Stimulated activated naive CD8-positive, alpha-beta T cell treated with anti-CD3 and anti-CD28 coated beads, Interleukin-15, amount 100 ng/mL, for 72 hours (primary cell): Measurements from ENCODE around the gene MAK.
"Not testable (repeated sequence)": the region's sequence is repeated elsewhere in the genome, so short reads cannot be mapped to it uniquely, and the experiment has no call there.

Experiments used
- ATAC-seq: fragments of 150-1000 bp; cut with Tn5 transposase; 2 replicates; pipeline ENCODE4 v1.10.0; 2021; ENCODE audit warnings: mild to moderate bottlenecking, moderate library complexity
- DNase-seq, 2 donors: peaks; one replicate each; pipeline ENCODE4 v3.0.0; 2021 to 2022
- H3K27ac Mint-ChIP-seq, 2 donors: one replicate each; pipeline ENCODE4 v1.8.0; 2022; ENCODE audit warnings: mild to moderate bottlenecking in 2 of 2, mixed read lengths in 2 of 2, moderate library complexity in 2 of 2
- H3K27me3 Mint-ChIP-seq: one replicate; pipeline ENCODE4 v1.8.0; 2022; ENCODE audit warnings: mixed read lengths
- H3K4me1 Mint-ChIP-seq: one replicate; pipeline ENCODE4 v1.8.0; 2022; ENCODE audit warnings: mild to moderate bottlenecking, mixed read lengths
- H3K4me3 Mint-ChIP-seq, 2 donors: one replicate each; pipeline ENCODE4 v1.8.0; 2022; ENCODE audit warnings: mild to moderate bottlenecking in 2 of 2, mixed read lengths in 2 of 2, moderate library complexity in 1 of 2
- H3K9me3 Mint-ChIP-seq, 2 donors: one replicate each; pipeline ENCODE4 v1.8.0; 2022; ENCODE audit warnings: mixed read lengths in 2 of 2

MAK gene

DNA sequence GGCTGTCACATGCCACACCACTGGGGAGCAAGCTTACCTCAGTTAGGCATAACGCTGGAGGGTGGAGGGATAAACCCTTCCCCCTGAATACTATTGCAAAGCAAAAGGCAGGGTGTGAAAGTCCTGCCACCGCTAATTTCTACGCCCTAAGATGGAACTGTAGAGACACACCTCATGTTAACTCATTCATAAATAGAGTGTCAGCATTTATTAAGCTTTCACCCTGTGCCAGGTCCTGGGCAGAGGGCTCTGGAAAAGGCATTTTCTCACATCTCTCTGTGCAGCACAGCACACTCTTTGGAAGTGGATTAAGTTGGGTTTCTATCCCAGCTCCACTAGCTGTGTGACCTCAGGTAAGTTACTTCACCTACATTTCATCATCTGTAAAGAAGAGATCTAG is 68.9 kb downstream of the MAK start:
- H3K9me3 Mint-ChIP-seq: no peaks in the 10 kb centered on the region
- DNase-seq (no peak), ATAC-seq (no peak)
- H3K4me3 Mint-ChIP-seq: no peak overlapping the region
- peak overlapping the region in 1 of 2 donors; percentile 65 for H3K27ac Mint-ChIP-seq
- H3K27me3 Mint-ChIP-seq: no peaks in the 10 kb centered on the region
- H3K4me1 Mint-ChIP-seq: no peaks in the 10 kb centered on the region

DNA sequence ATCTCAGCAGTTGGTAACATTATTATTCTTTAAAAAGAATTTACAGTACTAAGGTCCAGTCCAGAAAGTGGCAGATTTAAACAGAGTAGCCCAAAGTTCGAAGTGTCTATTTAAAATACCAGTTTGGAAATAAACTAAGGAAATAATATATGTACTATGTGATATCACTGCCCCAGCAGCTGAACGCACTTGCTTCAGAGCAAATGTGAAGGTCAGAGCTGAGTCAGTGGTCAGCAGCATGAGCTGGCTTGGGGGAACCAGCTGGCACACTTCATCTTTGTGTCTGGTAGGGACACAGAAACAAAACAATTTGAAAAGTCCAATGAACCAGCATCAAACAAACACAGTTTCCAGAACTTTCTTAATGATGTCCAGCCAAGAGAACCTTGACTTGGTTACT is 75.3 kb downstream of the MAK start:
- H3K4me1 Mint-ChIP-seq: peaks cover 19% of the 10 kb centered on the region
- no peak for ATAC-seq
- H3K27ac Mint-ChIP-seq: no peak overlapping the region
- no peaks in the 10 kb centered on the region for H3K9me3 Mint-ChIP-seq
- no peak overlapping the region for H3K4me3 Mint-ChIP-seq
- H3K27me3 Mint-ChIP-seq: no peaks in the 10 kb centered on the region
- no peak for DNase-seq

DNA sequence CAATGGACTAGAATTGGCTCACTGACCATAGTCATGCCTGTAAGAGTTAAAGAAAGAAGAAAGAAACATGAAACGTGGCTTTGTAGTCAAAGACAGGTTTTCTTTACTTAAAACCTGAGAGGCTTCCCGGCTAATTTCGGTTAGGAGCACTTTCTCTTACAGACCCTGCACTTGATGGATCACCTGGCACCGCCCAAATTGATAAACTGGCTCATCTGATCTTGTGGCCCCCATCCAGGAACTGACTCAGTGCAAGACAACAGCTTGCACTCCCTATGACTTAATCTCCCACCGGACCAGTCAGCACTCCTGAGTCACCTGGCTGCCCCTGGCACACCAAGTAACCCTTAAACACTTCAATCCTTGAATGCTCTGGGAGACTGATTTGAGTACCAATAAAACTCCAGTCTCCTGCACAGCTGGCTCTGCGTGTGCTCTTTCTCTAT is 78.4 kb downstream of the MAK start:
- H3K4me3 Mint-ChIP-seq: no peak overlapping the region
- peak overlapping the region in 1 of 2 donors; percentile 82 for H3K27ac Mint-ChIP-seq
- H3K27me3 Mint-ChIP-seq: no peaks in the 10 kb centered on the region
- ATAC-seq (no peak), DNase-seq (no peak)
- no peaks in the 10 kb centered on the region for H3K9me3 Mint-ChIP-seq
- H3K4me1 Mint-ChIP-seq: peaks cover 35% of the 10 kb centered on the region

DNA sequence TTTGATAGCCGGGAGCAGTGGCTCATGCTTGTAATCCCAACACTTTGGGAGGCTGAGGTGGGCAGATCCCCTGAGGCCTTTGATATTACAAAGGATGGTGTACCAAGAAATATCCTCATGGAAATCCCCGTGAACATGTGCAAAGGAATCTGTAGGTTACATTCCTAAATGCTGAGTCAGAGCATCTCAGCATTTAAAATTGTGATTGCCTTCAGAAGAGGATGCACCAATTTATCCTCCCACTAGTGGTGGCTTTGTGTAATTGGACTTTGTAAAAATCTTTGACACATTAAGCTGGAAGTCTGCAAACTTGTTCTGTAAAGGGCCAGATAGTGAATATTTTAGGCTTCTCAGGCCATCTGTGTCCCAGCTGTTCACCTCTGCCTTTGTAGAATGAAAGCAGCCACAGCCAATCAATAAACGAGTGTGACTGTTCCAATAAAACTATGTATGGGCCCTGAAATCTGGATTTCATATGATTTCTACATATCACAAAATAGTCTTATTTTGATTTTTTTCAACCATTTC is 79.0 kb downstream of the MAK start:
- ATAC-seq (peak; percentile 62), DNase-seq (no peak)
- Mint-ChIP-seq H3K4me1 (peaks cover 41% of the 10 kb centered on the region), H3K27me3 (no peaks in the 10 kb centered on the region), H3K9me3 (no peaks in the 10 kb centered on the region), H3K27ac (no peak overlapping the region), H3K4me3 (no peak overlapping the region)

DNA sequence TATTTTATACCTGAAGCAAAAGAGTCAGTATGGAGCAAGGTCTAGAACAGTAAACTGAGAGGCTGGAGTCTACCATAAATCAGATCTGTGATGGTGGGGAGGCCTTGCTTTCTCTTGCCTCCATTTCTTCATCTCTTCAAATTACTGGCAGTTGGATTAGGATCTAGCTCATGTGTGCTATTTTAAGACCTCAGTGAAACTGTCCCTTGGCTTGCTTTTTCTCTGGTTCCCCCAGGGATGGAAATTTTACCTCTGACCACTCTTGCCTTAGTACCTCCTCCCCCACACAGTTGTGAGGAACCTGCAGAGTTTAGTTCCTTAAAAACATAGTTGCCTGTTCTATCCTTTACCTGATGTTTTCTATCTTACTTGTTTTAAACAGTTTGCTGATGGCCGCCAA is 82.3 kb downstream of the MAK start:
- H3K27me3 Mint-ChIP-seq: no peaks in the 10 kb centered on the region
- H3K27ac Mint-ChIP-seq: no peak overlapping the region
- no peak overlapping the region for H3K4me3 Mint-ChIP-seq
- ATAC-seq (no peak), DNase-seq (no peak)
- H3K4me1 Mint-ChIP-seq: peaks cover 50% of the 10 kb centered on the region
- no peaks in the 10 kb centered on the region for H3K9me3 Mint-ChIP-seq

DNA sequence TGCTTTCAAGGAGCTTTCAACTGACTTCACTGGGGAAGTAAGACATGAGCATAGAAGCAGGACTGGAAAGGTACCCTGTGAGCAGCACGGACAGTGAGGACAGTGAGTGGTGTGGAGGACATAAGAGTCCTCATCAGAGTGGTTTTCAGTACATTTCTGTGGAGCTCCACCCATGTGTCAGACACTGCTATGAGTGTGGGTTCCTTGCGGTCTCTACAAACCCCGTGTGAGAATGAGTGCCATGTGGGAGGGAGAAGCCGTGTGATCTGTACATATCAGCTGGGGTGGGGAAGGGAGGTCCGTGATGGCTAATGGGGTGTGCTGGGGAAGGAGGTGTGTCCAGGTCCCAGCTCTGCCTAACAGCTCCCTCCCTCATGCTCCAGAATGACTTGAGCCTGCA is 86.6 kb downstream of the MAK start:
- peaks cover 52% of the 10 kb centered on the region for H3K4me1 Mint-ChIP-seq
- not testable (repeated sequence) for H3K9me3 Mint-ChIP-seq, H3K27me3 Mint-ChIP-seq, ATAC-seq, DNase-seq, H3K27ac Mint-ChIP-seq, H3K4me3 Mint-ChIP-seq

DNA sequence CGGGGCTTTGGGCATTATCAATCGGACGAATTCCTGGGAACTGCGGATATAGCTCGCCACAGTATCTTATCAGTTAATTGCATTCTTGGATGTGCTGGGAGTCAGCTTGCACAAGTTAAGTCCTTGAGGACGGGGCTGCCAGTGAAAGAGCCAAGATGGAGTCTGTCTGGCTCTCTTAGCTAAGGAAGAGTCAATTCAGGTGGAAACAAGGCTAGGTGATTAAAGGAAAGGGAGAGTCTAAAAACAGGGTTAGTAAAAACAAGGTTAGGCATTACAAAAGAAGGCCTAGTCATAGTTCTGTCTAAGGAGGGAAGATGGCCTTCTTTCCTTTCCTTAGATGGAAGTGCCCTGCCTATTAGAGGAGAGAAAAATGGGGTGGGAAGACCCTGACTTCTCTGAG is 87.8 kb downstream of the MAK start:
- not testable (repeated sequence) for DNase-seq, H3K27me3 Mint-ChIP-seq, H3K9me3 Mint-ChIP-seq, H3K4me3 Mint-ChIP-seq, ATAC-seq, H3K27ac Mint-ChIP-seq
- peaks cover 46% of the 10 kb centered on the region for H3K4me1 Mint-ChIP-seq

DNA sequence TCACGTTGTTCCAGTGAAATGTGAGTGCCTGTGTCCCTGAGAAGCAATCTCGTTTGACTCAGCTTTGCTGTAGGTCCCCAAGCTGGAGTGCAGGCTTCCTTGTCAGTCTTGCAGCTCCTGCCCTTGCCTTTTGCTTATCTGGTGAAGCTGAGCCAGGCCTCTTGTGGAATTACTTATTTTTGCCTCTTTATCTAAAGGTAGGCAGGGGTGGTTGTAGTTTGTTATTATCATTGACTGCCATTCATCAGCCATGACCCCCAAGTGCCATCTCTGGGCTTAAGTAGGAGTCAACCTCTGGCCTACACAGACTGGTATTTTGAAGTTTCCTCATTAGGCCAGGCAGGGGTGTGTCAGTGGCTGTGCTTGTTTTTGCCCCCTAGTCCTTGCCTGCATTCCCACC is 88.6 kb downstream of the MAK start:
- Mint-ChIP-seq H3K4me3 (no peak overlapping the region), H3K9me3 (no peaks in the 10 kb centered on the region), H3K27me3 (no peaks in the 10 kb centered on the region), H3K4me1 (peaks cover 37% of the 10 kb centered on the region), H3K27ac (no peak overlapping the region)
- DNase-seq (no peak), ATAC-seq (no peak)

DNA sequence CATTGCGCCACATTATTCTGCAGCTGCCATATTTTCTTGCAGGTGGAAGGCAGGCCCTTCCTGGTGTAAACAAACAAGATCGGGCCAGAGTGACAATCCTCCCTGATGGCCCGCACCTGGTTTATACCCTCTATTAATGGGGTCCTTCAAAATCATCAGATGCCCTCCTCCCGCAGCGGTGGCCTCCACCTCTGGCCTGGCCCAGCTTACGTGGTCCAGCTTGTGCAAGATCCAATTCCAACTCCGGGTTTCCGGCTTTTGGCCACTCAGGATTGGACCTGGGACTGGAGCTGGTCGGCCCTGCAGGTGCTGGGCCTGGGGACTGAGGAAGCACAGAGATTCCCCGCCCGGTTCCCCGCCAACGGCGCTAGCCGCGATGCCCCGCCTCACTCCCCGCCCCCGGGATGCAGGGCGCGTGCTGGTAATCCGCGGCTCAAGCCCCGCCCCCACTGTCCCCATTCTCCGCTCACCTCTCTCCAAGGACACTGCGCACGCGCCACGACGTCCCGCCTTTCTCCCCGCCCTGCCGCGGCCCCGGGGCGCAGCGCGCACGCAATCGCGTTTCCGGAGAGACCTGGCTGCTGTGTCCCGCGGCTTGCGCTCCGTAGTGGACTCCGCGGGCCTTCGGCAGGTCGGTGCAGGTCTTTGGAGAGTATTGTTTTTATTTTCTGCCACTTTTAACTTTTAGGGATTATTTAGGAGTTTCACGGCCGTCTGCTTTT is 90.9 kb downstream of the MAK start, which contains the start of gene TMEM14B:
TSS of gene TMEM14B (plus strand) at position 555 of the 722 bp plus-strand sequence. CDS start 1,441 bp downstream, outside the sequence.
- no peaks in the 10 kb centered on the region for H3K9me3 Mint-ChIP-seq
- peak within 1 kb of the TSS; percentile 95 to 97 for H3K27ac Mint-ChIP-seq
- peak; percentile 95 for ATAC-seq
- H3K4me3 Mint-ChIP-seq: peak within 1 kb of the TSS; percentile 88 to 93
- peak; percentile 99 for DNase-seq
- peaks cover 25% of the 10 kb centered on the region for H3K4me1 Mint-ChIP-seq
- H3K27me3 Mint-ChIP-seq: no peaks in the 10 kb centered on the region

DNA sequence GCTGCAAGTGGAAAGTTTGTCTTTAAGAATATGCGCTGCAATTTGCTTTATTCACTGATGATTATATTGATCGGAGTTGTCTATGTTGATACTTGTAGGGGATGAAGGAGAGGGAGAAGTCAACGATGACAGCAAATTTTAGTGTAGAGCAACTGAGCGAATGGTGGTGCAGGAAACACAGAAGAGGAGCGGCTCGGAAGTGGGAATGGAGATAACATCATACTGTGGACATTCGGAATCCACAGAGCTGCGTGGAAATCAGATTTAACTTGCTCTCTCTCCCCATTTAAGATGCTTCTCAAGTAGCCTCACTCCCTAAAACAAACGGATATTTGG is 91.5 kb downstream of the MAK start:
- peaks cover 25% of the 10 kb centered on the region for H3K4me1 Mint-ChIP-seq
- H3K27me3 Mint-ChIP-seq: no peaks in the 10 kb centered on the region
- no peak for ATAC-seq
- no peaks in the 10 kb centered on the region for H3K9me3 Mint-ChIP-seq
- DNase-seq: no peak
- H3K4me3 Mint-ChIP-seq: peak overlapping the region; percentile 88 to 93
- peak overlapping the region; percentile 95 to 97 for H3K27ac Mint-ChIP-seq

DNA sequence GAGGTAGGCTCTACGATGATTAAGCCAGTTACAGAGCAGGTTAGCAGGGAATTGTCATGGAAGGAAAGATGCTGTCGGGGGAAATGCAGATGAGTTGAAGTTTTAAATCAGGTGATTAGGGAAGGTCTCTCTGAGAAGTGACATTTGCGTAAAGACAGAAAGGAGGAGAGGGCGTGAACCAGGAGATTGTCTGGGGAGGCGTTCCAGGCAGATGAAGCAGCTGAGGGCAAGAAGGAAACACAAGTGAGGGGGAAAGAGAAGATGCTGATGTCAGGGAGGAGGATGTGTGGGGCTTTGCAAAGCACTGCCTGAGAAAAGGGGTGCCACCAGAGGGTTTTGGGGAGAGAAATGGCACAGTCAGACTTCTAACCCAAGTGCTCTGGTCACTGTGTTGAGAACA is 93.2 kb downstream of the MAK start:
- Mint-ChIP-seq H3K27me3 (no peaks in the 10 kb centered on the region), H3K9me3 (no peaks in the 10 kb centered on the region), H3K4me3 (no peak overlapping the region), H3K27ac (peak overlapping the region in 1 of 2 donors; percentile 4), H3K4me1 (peaks cover 15% of the 10 kb centered on the region)
- DNase-seq: no peak
- no peak for ATAC-seq

DNA sequence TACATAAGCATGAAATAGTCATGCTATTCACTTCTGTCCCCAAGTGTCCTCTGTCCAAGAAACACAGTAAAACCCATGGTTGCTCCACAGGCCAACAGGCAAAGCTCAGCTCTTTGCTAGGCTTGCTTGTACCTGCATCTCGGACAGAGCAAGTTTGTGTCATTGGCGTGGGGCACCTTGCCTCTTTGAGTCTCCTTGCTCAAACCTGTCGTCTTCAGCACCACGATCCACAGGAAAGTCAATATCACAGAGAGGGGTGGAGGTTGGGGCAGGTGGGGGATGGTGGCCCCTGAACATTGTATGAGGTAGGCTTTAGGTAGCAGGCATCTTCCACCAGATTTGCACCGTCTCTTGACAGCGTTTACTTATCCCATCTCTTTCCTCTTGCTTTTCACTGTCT is 94.8 kb downstream of the MAK start:
- no peak for ATAC-seq
- Mint-ChIP-seq H3K27ac (no peak overlapping the region), H3K27me3 (no peaks in the 10 kb centered on the region), H3K4me1 (peaks cover 4% of the 10 kb centered on the region), H3K9me3 (no peaks in the 10 kb centered on the region), H3K4me3 (no peak overlapping the region)
- no peak for DNase-seq

DNA sequence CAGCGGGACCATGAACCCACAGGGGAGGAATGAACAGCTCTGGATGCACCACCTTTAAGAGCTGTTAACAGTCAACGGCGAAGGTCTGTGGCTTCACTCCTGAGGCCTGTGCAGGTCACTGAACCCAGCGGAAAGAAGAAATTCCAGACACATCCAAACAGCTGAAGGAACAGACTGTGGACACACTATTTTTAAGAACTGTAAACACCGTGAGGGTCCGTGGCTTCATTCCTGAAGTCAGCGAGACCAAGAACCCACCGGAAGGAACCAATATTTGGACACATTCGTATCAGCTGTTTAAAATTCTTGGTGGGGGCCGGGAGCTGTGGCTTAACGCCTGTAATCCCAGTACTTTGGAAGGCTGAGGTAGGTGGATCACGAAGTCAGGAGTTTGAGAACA is 96.1 kb downstream of the MAK start:
- H3K27me3 Mint-ChIP-seq: no peaks in the 10 kb centered on the region
- H3K27ac Mint-ChIP-seq: no peak overlapping the region
- H3K4me3 Mint-ChIP-seq: no peak overlapping the region
- H3K4me1 Mint-ChIP-seq: peaks cover 4% of the 10 kb centered on the region
- no peak for DNase-seq
- ATAC-seq: no peak
- H3K9me3 Mint-ChIP-seq: no peaks in the 10 kb centered on the region

DNA sequence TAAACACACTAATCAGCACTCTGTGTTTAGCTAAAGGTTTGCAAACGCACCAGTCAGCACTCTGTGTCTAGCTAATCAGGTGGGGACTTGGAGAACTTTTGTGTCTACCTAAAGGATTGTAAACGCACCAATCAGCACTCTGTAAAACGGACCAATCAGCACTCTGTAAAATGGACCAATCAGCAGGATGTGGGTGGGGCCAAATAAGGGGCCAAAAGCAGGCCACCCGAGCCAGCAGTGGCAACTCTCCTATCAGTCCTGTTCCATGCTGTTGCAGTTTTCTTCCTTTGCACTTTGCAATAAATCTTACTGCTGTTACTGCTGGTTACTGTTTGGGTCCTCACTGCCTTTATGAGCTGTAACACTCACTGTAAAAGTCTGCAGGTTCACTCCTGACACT is 96.7 kb downstream of the MAK start:
- not testable (repeated sequence) for H3K27me3 Mint-ChIP-seq, H3K4me1 Mint-ChIP-seq, H3K4me3 Mint-ChIP-seq

DNA sequence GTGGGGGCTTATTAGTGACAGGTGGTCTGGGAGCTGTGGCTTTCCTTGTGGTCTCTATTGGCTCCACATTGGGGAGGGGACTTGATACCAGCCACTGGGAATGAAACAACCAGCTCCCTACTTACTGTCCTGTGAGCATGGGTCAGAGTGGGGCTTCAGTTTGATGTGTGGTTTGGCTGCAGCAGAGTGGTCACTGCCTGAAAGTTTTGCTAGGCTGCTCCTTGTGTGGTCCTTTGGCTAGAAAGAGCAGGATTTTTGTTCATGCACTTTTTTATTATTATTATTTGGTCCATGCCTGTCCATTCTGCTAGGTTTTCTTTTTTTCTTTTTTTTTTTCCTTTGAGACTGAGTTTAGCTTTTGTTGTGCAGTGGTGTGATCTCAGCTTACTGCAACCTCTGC is 98.3 kb downstream of the MAK start:
- DNase-seq: no peak
- ATAC-seq: no peak
- Mint-ChIP-seq H3K27me3 (no peaks in the 10 kb centered on the region), H3K4me3 (no peak overlapping the region), H3K4me1 (no peaks in the 10 kb centered on the region), H3K27ac (no peak overlapping the region), H3K9me3 (no peaks in the 10 kb centered on the region)

More for the DNA sequence above, 96.7 kb downstream of the MAK start:
- not testable (repeated sequence) for ATAC-seq, H3K27ac Mint-ChIP-seq, H3K9me3 Mint-ChIP-seq, DNase-seq

DNA sequence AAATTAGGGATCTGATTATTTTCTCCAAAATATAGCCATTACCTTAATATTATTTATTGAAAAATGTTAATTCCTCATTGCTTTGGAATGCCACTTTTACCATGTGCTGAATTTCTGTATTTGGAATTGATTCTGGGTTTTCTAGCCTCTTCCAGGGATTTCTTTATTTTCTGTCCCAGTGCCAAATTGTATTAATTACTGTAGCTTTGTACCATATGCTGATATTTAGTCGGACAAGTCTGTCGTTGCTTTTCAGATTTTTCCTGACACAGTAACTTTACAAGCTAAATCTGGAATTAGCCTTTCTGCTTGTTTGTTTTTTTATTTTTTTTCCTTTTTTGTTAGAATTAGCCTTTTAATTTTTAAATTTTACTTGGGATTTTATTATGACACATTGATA is 101.6 kb downstream of the MAK start:
- Mint-ChIP-seq H3K27me3 (no peaks in the 10 kb centered on the region), H3K9me3 (no peaks in the 10 kb centered on the region), H3K4me1 (no peaks in the 10 kb centered on the region), H3K4me3 (no peak overlapping the region), H3K27ac (no peak overlapping the region)
- DNase-seq (no peak), ATAC-seq (no peak)

DNA sequence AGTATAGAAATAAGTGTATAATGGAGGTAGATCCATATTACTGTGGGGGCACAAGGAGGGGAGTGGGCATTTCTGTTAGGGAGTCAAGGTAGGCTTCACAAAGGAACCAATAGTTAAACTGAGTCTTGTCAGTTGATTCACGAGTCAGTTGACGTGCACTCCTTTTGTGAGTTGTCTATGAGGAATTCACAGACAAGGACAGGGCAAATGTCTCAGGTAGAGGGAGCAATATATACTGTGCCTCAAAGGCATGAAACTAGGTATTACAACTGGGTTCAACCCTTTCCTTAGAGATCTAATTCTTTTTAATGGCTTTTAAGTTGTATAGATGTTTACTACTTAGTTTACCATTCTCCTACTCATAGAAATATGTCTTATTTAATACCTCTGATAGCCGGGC is 104.5 kb downstream of the MAK start:
- no peak for DNase-seq
- H3K27me3 Mint-ChIP-seq: no peaks in the 10 kb centered on the region
- H3K27ac Mint-ChIP-seq: no peak overlapping the region
- H3K4me3 Mint-ChIP-seq: no peak overlapping the region
- H3K9me3 Mint-ChIP-seq: no peaks in the 10 kb centered on the region
- H3K4me1 Mint-ChIP-seq: no peaks in the 10 kb centered on the region
- no peak for ATAC-seq
